ENCODE results near the gene OSGIN1.

OSGIN1 gene

GRCh38 chr16:83956336-83957289 lies 3.6 kb downstream of the OSGIN1 start:
- peak; percentile 46 to 61 (median 60) for DNase-seq (ENCODE audit: low read depth in 2 of 3, low spot score in 2 of 3)

DNA sequence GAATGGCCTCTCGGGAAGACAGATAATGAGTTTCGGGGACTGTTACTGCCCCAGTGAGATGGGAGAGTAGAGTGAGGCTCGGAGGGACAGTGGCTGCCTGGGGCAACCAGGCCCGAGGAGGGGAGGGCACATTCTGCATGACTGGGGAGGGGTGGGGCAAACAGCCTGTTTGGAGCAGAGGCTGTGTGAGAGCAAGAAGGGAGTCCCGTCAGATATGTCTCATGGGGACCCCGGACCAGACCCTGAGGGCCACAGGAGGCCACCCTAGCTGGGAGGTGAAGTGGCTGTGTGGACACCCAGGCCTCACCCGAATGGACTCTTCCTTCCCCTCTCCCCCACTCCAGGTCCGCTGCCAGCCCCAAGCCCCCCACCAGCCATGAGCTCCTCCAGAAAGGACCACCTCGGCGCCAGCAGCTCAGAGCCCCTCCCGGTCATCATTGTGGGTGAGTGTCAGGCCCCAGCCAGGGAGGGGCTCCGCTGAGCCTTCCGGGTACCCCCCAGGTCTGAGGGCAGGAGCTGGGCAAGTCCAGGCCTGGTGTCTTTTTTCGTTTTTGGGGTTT lies 4.3 kb downstream of the OSGIN1 start:
- DNase-seq (ENCODE audit: low read depth in 2 of 3, low spot score in 2 of 3): no peak

DNA sequence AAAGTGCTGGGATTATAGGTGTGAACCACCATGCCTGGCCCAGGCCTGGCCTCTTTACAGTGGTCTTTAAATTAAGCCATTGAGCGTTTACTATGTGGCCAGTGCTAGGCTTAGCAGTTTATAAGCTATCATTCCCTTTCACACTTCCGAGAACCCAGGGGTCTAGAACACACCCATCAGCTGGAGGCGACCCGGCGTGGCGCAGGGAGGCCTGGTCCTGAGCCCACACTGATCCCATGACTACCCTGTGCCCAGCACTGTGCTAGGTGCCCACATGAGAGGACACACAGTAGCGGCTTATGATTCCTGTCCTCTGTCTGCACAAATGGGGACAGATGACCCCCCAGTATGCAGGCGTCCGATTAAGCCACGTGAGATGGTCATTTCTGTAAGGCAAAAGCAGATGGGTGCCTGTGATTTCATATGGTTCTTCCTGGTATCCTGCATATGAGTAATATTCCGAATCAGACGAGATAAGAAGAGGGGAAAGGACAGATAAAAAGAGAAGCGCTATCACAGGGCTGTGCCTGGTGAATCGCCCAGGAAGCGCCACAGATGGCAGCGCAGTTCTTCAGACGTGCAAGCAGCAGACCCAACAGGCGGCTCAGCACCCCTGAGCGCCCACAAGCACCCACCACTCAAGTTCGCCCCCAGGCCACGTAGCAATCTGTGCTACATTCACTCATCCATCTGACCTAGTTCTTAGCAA lies 5.3 kb downstream of the OSGIN1 start:
- no peak for DNase-seq (ENCODE audit: low read depth in 2 of 3, low spot score in 2 of 3)

- DNase-seq (ENCODE audit: low read depth in 2 of 3, low spot score in 2 of 3): no peak
Observed at GRCh38 chr16:83958846-83959565, 6.0 kb downstream of the OSGIN1 start.

DNA sequence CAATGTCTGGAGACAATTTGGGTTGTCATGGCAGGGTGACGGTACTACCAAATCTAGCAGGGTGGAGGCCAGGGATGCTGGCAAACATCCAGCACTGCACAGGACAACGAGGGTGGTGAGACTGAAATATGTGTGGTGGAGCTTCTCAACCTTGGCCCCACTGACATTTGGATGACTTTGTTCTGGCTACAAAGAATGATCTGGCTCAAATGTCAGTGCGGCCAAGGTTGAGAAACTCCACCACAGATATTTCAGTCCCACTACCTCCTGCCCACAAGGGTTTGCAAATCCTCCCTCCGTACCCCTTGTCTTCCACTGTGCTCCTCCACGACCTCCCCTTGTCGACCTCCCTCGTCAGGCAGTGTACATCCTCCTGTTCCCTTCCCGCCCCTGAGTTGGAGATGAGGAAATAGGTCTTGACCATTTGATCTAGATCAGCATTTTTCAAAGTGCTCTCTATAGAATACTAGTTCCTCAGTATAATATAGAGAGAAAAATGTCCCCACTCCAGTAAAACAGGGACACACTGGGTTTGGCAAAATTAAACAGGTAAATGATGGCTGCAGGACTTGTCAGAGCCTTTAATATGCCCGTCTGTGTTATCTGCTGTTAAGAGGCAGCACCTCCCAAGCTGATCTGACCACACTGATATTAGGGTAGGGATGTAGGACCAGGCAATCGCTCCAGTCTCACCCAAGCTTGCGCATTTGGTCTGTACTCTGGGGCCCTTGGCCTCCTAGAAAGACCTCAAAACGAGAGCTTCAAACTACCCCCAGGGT lies 6.8 kb downstream of the OSGIN1 start:
- DNase-seq (ENCODE audit: low read depth in 2 of 3, low spot score in 2 of 3): no peak

DNA sequence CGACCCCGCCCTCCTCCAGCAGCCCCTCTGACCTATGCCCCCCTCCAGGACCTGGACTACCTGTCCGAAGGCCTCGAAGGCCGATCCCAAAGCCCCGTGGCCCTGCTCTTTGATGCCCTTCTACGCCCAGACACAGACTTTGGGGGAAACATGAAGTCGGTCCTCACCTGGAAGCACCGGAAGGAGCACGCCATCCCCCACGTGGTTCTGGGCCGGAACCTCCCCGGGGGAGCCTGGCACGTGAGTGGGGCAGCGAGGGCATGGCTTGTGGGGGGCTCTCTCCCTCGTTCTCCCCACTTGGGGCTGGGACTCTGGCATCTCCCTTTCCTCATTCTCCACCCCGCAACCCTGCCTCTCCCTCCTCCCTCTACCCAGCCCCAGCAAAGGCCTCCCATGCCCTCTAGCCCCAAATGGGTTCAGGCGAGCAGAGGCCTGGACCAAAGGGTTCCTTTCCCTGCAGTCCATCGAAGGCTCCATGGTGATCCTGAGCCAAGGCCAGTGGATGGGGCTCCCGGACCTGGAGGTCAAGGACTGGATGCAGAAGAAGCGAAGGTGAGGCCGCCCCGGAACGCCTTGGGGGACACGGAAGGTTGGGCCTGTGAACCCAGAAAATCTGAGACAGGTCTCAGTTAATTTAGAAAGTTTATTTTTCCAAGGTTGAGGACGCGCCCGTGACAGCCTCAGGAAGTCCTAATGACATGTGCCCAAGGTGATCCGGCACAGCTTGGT lies 7.6 kb downstream of the OSGIN1 start:
- no peak for DNase-seq (ENCODE audit: low read depth in 2 of 3, low spot score in 2 of 3)

GRCh38 chr16:83961591-83961990 lies 8.6 kb downstream of the OSGIN1 start:
- no peak for DNase-seq (ENCODE audit: low read depth in 2 of 3, low spot score in 2 of 3)

DNA sequence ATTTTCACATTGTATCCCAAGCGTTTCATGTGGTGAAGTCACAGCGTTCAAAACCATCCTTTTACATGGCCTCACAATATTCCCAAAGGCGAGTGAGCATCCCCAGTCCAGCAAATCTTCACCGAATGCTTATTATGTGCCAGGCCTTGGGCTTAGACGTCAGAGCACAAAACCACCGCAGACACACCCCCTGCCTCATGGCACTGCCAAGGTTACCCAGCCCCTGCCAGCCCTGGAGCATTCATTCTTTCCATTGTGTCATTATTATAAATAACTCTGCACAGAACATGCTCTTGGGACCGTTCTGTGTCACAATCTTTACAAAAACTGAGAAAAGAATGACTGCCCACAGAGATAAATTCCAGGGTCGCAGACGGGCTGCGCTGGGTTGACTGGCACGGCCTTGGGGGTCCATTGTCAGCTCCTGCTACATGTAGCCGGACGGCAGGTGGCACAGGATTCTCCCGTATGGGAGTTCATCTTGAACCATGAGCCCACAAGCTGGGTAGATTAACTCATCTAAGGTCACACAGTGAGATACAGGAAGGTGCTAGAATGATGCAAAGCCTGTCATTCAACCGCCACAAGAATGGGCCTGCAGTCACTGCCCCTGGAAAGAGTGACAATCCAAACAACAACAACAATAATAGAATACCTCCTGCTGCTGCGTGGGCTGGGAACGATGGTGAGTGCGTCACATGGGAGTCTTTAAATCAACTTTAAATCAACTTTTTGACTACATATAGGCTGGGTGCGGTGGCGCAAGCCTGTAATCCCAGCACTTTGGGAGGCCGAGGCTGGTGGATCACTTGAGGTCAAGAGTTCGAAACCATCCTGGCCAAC lies 10.5 kb downstream of the OSGIN1 start:
- DNase-seq (ENCODE audit: low read depth in 2 of 3, low spot score in 2 of 3): no peak

GRCh38 chr16:83964684-83965443 lies 11.8 kb downstream of the OSGIN1 start:
- no peak for DNase-seq (ENCODE audit: low read depth in 2 of 3, low spot score in 2 of 3)

DNA sequence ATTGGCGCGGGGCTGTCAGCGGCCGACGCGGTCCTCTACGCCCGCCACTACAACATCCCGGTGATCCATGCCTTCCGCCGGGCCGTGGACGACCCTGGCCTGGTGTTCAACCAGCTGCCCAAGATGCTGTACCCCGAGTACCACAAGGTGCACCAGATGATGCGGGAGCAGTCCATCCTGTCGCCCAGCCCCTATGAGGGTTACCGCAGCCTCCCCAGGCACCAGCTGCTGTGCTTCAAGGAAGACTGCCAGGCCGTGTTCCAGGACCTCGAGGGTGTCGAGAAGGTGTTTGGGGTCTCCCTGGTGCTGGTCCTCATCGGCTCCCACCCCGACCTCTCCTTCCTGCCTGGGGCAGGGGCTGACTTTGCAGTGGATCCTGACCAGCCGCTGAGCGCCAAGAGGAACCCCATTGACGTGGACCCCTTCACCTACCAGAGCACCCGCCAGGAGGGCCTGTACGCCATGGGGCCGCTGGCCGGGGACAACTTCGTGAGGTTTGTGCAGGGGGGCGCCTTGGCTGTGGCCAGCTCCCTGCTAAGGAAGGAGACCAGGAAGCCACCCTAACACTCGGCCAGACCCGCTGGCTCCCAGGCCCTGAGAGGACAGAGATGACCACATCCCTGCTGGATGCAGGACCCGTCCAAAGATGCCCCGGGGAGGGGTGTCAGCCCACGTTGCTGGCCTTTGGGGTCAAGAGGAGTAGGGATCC lies 12.6 kb downstream of the OSGIN1 start:
- DNase-seq (ENCODE audit: low read depth in 2 of 3, low spot score in 2 of 3): no peak

DNA sequence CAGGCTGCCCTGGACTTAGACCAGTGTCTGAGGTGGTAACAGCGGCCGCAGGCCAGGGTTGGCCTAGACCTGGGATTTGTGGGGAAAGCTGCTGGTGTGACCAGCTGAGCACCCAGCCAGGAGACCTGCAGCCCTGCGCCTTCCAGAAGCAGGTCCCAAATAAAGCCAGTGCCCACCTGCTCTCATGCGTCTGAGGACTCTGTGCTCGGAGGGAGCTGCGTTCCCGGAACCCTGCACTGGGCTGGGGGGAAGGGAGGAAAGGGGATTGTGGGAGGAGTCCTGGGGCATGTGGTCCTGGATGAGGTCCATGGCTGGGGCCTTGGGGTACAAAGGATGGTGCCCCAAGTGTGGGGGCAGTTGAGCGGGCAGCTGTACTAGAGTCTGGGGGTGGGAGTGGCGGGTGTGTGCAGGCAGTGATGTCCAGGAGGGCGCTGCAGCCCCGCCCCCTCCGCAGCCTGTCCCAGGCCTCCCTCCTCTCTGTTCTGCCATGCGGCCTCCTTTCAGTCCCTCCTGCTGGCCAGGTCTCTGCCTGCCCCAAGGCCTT lies 13.2 kb downstream of the OSGIN1 start:
- DNase-seq (ENCODE audit: low read depth in 2 of 3, low spot score in 2 of 3): no peak

- DNase-seq (ENCODE audit: low read depth in 2 of 3, low spot score in 2 of 3): no peak
Observed at GRCh38 chr16:83967091-83967490, 14.1 kb downstream of the OSGIN1 start.

DNA sequence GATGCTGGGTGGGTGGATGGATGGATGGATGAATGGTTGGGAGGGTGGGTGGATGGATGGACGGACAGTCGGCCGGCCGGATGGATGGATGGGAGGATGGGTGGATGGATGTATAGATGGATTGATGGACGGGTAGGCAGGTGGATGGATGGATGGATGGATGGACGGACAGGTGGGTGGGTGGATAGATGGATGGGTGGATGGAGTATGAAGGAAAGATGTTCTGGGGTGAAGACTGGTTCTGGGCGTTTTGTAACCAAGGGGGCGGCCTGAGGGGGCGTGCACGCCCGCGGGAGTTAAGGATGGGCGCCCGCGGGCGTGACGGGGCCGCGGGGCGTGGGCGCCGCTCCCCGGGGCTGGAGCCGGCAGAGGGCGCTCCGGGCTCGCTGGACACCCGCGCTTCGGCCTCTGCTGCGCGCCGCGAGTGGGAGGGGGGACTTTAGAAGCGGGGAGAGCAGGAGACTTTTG lies 14.8 kb downstream of the OSGIN1 start, which contains the start of gene NECAB2:
Gene NECAB2 (plus strand): TSS at position 407 of the 468 bp plus-strand sequence. CDS start 405 bp downstream, outside the sequence.
- DNase-seq (ENCODE audit: low read depth in 2 of 3, low spot score in 2 of 3): no peak

DNA sequence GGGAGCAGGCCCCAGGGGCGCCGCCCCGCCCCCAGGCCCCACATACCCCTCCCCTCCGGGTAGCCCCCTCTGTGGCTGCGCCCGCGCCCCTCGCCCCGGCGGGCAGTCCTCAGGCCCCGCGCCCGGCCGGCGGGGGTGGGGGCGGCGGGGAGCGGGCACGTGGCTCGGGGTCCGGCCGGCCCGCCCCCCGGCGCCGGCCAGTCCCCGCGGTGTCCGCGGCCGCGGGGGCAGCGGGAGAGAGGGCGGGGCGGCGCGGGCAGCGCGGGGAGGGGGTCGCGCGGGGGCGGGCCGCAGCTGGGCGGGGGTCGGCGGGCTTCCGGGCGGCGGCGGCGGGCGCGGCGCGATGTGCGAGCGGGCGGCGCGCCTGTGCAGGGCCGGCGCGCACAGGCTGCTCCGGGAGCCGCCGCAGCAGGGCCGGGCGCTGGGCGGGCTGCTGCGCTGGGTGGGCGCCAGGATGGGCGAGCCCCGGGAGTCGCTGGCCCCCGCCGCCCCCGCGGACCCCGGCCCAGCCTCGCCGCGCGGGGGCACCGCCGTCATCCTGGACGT lies 15.3 kb downstream of the OSGIN1 start:
- no peak for DNase-seq (ENCODE audit: low read depth in 2 of 3, low spot score in 2 of 3)

DNA sequence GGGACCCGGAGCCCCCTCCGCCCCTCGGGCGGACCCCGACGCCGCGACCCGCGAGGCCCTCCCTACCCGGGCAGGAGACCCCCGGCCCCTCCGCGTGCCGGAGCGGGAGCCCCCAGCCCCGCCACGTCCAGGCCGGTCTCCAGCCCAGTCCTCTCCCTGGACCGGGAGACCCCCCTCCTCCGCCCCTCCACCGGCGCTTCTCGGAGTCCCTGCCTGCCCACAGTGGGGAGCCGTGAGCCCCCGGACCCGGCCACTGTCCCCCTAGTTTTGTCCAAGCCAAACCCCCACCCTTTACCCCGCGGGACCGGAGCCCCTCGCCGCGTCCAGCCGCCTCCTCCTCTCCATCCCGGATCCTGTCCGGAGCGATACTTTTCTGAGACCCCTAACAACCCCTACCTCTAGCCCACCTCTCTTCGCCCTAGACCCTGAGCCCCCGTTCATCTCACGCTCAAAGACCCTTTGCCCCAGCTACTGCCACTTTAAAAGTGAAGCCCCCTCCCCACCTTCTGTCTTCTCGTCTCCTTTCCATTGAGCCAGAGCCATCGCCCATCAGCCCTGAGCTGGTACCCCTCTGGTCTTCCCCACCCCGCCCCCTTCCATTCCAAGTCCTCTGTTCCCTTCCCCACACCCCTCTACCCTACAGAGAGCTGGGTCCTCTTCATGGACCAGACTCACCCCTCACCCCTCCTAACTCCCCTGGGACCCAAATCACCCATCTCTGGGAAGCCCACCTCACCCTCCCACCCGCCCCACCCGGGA lies 16.0 kb downstream of the OSGIN1 start:
- no peak for DNase-seq (ENCODE audit: low read depth in 2 of 3, low spot score in 2 of 3)
